Measurements from ENCODE around the gene SYT17.

SYT17 gene

DNA sequence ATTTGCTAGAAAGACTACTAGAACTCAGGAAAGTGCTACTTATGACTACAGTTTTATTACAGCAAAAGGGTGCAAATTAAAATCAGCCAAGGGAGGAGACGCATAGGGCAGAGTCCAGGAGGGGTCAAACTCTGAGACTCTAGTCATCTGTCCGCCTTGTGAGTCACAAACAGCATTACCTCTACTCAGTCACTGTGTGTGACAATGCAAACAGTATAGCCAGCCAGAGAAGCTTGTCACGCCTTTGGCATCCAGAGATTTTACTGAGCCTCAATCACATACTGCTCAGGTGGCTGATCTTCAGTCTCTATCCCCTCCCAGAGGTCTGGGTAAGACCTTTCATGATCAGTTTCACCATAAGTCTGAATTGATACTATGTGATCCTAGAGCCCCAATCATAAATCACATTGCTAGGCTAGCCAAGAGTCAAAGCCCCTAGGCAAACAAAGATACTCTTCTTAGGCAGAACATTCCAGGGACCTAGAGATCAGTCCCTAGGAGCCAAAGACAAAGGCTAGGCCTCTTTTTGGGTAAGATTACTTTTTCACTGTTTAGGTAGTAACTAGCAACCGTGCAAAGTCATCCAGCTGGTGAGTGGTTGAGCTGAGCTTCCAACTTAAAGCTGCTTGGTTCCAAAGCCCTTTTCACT is 68.6 kb downstream of the SYT17 start:
- Histone ChIP-seq H3K4me3 (ENCODE audit: low read depth, low read length) (no peak overlapping the region), H3K4me1 (ENCODE audit: control insufficient read depth, insufficient read depth, low read length) (no peaks in the 10 kb centered on the region; the same call in 1 of the 2 replicates), H3K27ac (ENCODE audit: low read depth, low read length) (no peak overlapping the region), H3K36me3 (ENCODE audit: control insufficient read depth, insufficient read depth, low read length) (no peaks in the 10 kb centered on the region), H3K27me3 (ENCODE audit: control insufficient read depth, insufficient read depth, low read length) (no peaks in the 10 kb centered on the region), H3K9me3 (ENCODE audit: control insufficient read depth, insufficient read depth, low read length) (0 out of 2 replicates have a peak, but pooled peaks cover 4% of the 10 kb centered on the region), H3K9ac (ENCODE audit: low read depth, low read length) (no peak overlapping the region)

DNA sequence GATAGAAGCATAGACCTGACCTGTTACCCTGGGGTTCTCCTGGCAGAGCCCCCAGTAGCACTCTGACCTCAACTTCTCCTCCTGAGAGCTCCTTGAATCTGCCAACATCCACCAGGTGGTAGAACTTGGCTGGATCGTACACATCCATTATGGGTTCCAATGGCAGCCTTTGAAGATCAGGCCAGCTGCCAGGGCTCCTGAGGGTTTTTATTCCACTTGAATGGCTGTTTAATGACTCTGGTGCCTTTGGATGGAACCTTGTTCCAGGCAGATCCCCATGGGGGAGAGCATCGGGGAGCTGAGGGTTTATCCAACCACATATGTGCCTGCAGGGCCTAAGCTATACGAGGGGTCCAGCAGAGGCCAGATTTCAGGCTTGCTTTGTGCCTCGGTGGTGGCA is 70.4 kb downstream of the SYT17 start:
- H3K4me1 ChIP-seq (ENCODE audit: control insufficient read depth, insufficient read depth, low read length) = no peaks in the 10 kb centered on the region
- no peak overlapping the region for H3K4me3 ChIP-seq (ENCODE audit: low read depth, low read length)
- H3K27me3 ChIP-seq (ENCODE audit: control insufficient read depth, insufficient read depth, low read length) = no peaks in the 10 kb centered on the region
- H3K9me3 ChIP-seq (ENCODE audit: control insufficient read depth, insufficient read depth, low read length) = 0 out of 2 replicates have a peak, but pooled peaks cover 4% of the 10 kb centered on the region
- H3K27ac ChIP-seq (ENCODE audit: low read depth, low read length) = no peak overlapping the region
- no peaks in the 10 kb centered on the region for H3K36me3 ChIP-seq (ENCODE audit: control insufficient read depth, insufficient read depth, low read length)
- no peak overlapping the region for H3K9ac ChIP-seq (ENCODE audit: low read depth, low read length)

DNA sequence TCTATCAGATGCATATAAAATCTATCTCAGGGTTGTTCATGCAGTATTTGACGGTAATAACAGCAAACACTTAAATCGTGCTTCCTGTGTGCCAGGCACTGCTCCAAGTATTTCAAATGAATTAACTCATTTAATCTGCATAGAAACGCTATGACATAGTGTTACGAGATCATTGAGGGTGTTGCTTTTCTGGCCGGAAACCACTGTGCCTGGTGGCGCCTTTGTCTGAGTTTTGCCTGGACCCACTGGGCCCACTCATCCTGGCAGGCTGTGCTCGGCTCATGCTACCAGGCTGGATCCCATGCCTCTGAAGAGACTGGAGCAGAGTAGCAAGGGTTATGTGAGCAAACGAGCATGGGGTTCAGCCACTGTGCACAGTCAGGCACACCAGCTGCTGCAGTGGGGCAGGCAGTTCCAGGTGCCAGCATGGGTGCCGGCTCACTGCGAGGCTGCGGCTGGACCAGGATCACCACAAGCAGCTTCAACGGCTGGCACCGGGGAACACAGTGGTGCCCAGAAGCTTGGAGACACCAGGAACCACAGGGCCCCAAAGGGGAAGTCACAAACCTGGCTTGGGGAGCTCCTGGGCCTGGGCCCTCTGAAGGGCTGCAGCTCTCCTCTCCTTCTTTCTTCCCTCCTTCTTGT is 71.6 kb downstream of the SYT17 start:
- Histone ChIP-seq H3K36me3 (ENCODE audit: control insufficient read depth, insufficient read depth, low read length) (no peaks in the 10 kb centered on the region), H3K27me3 (ENCODE audit: control insufficient read depth, insufficient read depth, low read length) (no peaks in the 10 kb centered on the region), H3K4me1 (ENCODE audit: control insufficient read depth, insufficient read depth, low read length) (no peaks in the 10 kb centered on the region), H3K4me3 (ENCODE audit: low read depth, low read length) (no peak overlapping the region), H3K27ac (ENCODE audit: low read depth, low read length) (no peak overlapping the region), H3K9me3 (ENCODE audit: control insufficient read depth, insufficient read depth, low read length) (0 out of 2 replicates have a peak, but pooled peaks cover 4% of the 10 kb centered on the region), H3K9ac (ENCODE audit: low read depth, low read length) (no peak overlapping the region)

DNA sequence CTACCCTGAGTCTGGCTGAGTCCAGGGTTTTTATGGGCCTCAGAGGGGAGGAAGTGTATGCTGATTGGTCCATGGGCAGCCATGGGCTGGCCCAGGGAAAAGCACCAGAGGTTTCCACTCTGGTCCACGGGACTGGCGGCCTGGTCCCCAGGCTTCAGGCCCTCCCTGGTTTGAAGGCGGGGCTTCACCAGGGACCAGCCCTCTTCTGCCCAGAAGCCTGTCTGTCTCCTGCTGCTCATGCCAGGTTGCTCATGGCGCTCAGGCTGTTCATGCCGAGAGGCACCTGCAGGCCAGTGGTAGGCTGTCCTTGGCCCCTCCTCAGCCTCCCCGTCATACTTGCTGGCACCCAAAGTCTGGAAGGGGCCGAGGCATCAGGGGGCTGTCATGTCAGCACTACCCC is 72.5 kb downstream of the SYT17 start:
- 0 out of 2 replicates have a peak, but pooled peaks cover 4% of the 10 kb centered on the region for H3K9me3 ChIP-seq (ENCODE audit: control insufficient read depth, insufficient read depth, low read length)
- no peaks in the 10 kb centered on the region for H3K27me3 ChIP-seq (ENCODE audit: control insufficient read depth, insufficient read depth, low read length)
- H3K27ac ChIP-seq (ENCODE audit: low read depth, low read length) = no peak overlapping the region
- H3K9ac ChIP-seq (ENCODE audit: low read depth, low read length) = no peak overlapping the region
- no peaks in the 10 kb centered on the region for H3K36me3 ChIP-seq (ENCODE audit: control insufficient read depth, insufficient read depth, low read length)
- H3K4me1 ChIP-seq (ENCODE audit: control insufficient read depth, insufficient read depth, low read length) = no peaks in the 10 kb centered on the region
- H3K4me3 ChIP-seq (ENCODE audit: low read depth, low read length) = no peak overlapping the region

DNA sequence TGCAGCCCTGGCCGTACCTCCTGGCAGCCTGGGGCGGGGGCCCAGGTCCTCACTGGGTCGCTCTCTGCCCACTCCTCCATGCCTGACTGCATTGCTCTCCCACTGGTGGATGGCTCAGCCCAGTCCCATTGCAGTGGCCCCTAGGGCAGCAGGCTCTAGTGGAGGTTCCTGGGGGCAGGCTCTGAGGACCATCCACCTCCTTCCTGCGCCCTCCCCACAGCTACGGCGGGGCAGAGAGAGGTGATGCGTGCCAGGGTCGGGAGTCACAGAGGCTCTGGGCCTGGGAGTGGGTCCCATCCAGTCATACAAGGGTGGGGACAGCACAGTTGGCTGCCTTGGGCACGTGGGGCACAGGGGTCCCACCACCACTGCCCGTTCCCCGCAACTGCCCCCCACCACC is 73.5 kb downstream of the SYT17 start:
- Histone ChIP-seq H3K27me3 (ENCODE audit: control insufficient read depth, insufficient read depth, low read length) (no peaks in the 10 kb centered on the region), H3K4me1 (ENCODE audit: control insufficient read depth, insufficient read depth, low read length) (no peaks in the 10 kb centered on the region), H3K9ac (ENCODE audit: low read depth, low read length) (no peak overlapping the region), H3K27ac (ENCODE audit: low read depth, low read length) (no peak overlapping the region), H3K36me3 (ENCODE audit: control insufficient read depth, insufficient read depth, low read length) (no peaks in the 10 kb centered on the region), H3K4me3 (ENCODE audit: low read depth, low read length) (no peak overlapping the region), H3K9me3 (ENCODE audit: control insufficient read depth, insufficient read depth, low read length) (no peaks in the 10 kb centered on the region)

GRCh38 chr16:19242186-19242585 is 74.1 kb downstream of the SYT17 start:
- H3K4me1 ChIP-seq (ENCODE audit: control insufficient read depth, insufficient read depth, low read length) = no peaks in the 10 kb centered on the region
- H3K27me3 ChIP-seq (ENCODE audit: control insufficient read depth, insufficient read depth, low read length) = no peaks in the 10 kb centered on the region
- H3K9me3 ChIP-seq (ENCODE audit: control insufficient read depth, insufficient read depth, low read length) = no peaks in the 10 kb centered on the region
- no peak overlapping the region for H3K9ac ChIP-seq (ENCODE audit: low read depth, low read length)
- H3K27ac ChIP-seq (ENCODE audit: low read depth, low read length) = no peak overlapping the region
- no peaks in the 10 kb centered on the region for H3K36me3 ChIP-seq (ENCODE audit: control insufficient read depth, insufficient read depth, low read length)
- no peak overlapping the region for H3K4me3 ChIP-seq (ENCODE audit: low read depth, low read length)

DNA sequence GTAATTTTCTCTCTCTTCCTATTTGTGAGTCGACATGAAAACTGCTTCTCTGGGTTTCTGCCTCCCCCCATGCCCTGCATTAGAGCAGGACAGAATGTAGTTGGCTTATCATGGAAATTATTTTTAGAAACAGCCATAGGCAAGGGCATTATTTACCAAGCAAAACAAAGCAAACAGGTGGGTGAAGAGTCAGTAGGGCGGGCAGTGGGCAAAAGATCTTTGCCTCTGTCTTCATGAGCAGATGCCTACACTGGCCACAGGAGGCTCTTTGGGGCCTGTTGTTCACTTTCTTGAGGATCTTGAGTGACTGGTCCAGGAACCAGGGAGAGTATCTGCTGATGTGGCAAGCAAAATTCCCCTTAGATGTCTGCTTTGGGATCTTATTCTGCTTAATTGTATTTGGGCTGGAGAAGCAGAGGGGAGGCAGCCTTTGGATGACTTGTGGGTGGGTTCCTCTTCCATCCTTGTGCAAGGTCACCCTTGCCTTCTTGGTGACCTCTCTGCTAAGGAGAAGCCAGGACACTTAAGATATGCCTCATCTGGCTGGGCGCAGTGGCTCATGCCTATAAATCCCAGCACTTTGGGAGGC is 75.0 kb downstream of the SYT17 start:
- Histone ChIP-seq H3K27me3 (ENCODE audit: control insufficient read depth, insufficient read depth, low read length) (no peaks in the 10 kb centered on the region), H3K4me3 (ENCODE audit: low read depth, low read length) (no peak overlapping the region), H3K9me3 (ENCODE audit: control insufficient read depth, insufficient read depth, low read length) (no peaks in the 10 kb centered on the region), H3K4me1 (ENCODE audit: control insufficient read depth, insufficient read depth, low read length) (no peaks in the 10 kb centered on the region), H3K9ac (ENCODE audit: low read depth, low read length) (no peak overlapping the region), H3K27ac (ENCODE audit: low read depth, low read length) (no peak overlapping the region), H3K36me3 (ENCODE audit: control insufficient read depth, insufficient read depth, low read length) (no peaks in the 10 kb centered on the region)

DNA sequence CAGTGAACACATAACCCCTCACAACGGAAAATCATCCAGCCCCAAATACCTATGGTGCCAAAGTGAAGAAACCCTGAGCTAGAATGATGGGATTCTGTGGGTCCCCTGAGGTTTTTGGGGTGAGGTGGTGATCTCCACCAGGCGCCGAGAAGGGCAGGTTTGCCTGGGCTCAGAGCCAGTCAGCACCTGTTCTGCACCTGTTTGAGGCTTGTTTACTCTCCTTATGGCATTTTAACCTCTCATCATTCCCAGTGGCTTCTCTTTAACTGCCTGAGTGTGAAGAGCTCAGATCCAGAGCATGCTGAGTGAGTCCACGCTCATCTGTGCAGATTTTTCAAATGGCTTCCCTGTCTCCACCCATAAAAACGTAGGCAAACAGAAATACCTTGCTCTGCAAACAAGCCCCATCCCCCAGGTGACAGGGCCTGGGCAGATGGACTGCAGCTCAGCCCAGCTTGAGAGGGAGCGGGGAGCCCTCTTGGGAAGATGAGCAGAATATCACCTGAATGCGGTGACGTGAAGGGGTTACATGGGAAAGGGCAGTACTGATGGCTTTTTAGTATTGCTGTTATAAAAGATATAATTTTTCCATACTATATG is 77.4 kb downstream of the SYT17 start:
- H3K9ac ChIP-seq (ENCODE audit: low read depth, low read length) = no peak overlapping the region
- no peaks in the 10 kb centered on the region for H3K27me3 ChIP-seq (ENCODE audit: control insufficient read depth, insufficient read depth, low read length)
- H3K27ac ChIP-seq (ENCODE audit: low read depth, low read length) = no peak overlapping the region
- H3K9me3 ChIP-seq (ENCODE audit: control insufficient read depth, insufficient read depth, low read length) = no peaks in the 10 kb centered on the region
- no peaks in the 10 kb centered on the region for H3K36me3 ChIP-seq (ENCODE audit: control insufficient read depth, insufficient read depth, low read length)
- no peak overlapping the region for H3K4me3 ChIP-seq (ENCODE audit: low read depth, low read length)
- H3K4me1 ChIP-seq (ENCODE audit: control insufficient read depth, insufficient read depth, low read length) = no peaks in the 10 kb centered on the region

DNA sequence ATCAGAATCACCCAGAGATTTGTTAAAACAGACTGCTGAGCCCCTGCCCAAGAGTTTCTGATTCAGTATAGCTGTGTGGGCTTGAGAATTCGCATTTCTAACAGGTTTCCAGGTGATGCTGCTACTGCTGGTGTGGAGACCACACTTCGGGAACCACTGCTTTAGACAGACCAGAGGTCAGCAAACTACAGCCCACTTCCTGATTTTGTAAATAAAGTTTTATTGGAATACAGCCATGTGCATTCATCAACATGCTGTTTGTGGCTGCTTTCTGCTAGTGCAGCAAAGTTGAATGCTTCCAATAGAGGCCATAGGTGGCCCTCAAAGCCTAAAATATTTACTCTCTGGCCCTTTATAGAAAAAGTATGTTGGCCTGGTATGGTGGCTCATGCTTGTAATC is 84.9 kb downstream of the SYT17 start:
- Histone ChIP-seq H3K9me3 (ENCODE audit: control insufficient read depth, insufficient read depth, low read length) (no peaks in the 10 kb centered on the region), H3K27me3 (ENCODE audit: control insufficient read depth, insufficient read depth, low read length) (no peaks in the 10 kb centered on the region), H3K4me3 (ENCODE audit: low read depth, low read length) (no peak overlapping the region), H3K27ac (ENCODE audit: low read depth, low read length) (no peak overlapping the region), H3K9ac (ENCODE audit: low read depth, low read length) (no peak overlapping the region), H3K36me3 (ENCODE audit: control insufficient read depth, insufficient read depth, low read length) (no peaks in the 10 kb centered on the region), H3K4me1 (ENCODE audit: control insufficient read depth, insufficient read depth, low read length) (peaks cover 16% of the 10 kb centered on the region)

DNA sequence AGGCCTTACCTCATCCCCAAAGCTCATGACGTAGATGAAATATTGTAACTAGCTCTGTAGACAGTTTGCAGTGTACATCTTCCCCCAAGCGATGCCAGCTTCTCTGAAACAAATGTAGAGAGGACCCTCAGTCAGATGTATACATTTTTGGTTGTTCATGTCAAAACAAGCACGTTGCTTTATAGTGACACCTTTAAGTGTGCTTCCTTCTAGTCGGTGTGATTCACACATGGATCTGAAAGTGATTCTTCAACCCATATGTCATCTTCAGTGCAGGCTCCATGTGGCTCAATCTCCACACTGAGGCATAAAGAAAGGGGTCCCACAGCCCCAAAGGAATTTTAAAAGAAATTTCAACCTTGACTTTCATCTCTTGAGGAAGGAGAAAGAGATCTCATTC is 86.6 kb downstream of the SYT17 start:
- no peaks in the 10 kb centered on the region for H3K36me3 ChIP-seq (ENCODE audit: control insufficient read depth, insufficient read depth, low read length)
- H3K9me3 ChIP-seq (ENCODE audit: control insufficient read depth, insufficient read depth, low read length) = no peaks in the 10 kb centered on the region
- H3K4me1 ChIP-seq (ENCODE audit: control insufficient read depth, insufficient read depth, low read length) = peaks cover 16% of the 10 kb centered on the region
- H3K27ac ChIP-seq (ENCODE audit: low read depth, low read length) = no peak overlapping the region
- H3K4me3 ChIP-seq (ENCODE audit: low read depth, low read length) = no peak overlapping the region
- no peaks in the 10 kb centered on the region for H3K27me3 ChIP-seq (ENCODE audit: control insufficient read depth, insufficient read depth, low read length)
- no peak overlapping the region for H3K9ac ChIP-seq (ENCODE audit: low read depth, low read length)

- H3K27me3 ChIP-seq (ENCODE audit: control insufficient read depth, insufficient read depth, low read length) = no peaks in the 10 kb centered on the region
- no peaks in the 10 kb centered on the region for H3K9me3 ChIP-seq (ENCODE audit: control insufficient read depth, insufficient read depth, low read length)
- H3K36me3 ChIP-seq (ENCODE audit: control insufficient read depth, insufficient read depth, low read length) = no peaks in the 10 kb centered on the region
- H3K9ac ChIP-seq (ENCODE audit: low read depth, low read length) = no peak overlapping the region
- H3K4me3 ChIP-seq (ENCODE audit: low read depth, low read length) = no peak overlapping the region
- no peaks in the 10 kb centered on the region for H3K4me1 ChIP-seq (ENCODE audit: control insufficient read depth, insufficient read depth, low read length)
- H3K27ac ChIP-seq (ENCODE audit: low read depth, low read length) = no peak overlapping the region
These were observed 96.2 kb downstream of the SYT17 start for GRCh38 chr16:19264123-19264673.
